ENCODE measurements around the gene KRT6B. TPM values are rescaled to one million over a fixed set of nuclear protein-coding genes. Genes with fewer than 3 reads are reported as not detected.

The KRT6B gene
- total RNA-seq, 1 experiment from 2014 or later: not detected

DNA sequence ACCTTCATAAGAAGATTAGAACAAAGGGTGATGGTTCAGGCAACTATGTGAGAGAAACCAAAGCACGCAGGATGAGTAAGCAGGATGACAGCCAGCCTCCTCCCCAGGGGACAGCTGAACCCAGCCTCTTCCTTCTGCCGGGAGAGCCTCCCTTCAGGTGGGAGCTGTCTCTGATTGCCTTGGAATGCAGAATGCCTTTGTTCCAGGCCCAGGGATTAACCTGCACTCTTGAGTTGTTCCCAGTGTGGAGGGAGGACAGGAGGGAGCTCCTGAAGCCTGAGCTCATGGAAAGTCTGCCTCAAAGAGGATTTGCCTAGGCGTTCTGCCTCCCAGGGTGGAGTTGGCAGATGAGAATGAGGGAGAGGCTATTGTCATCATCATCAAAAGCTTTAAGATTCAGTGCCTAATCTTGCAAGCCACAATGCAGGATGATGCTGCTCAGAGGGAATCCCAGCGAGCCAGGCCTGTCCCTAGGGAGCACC is 44.7 kb upstream of the KRT6B start:
- no TSS peak for BruUV-seq (replicated peaks)
- Histone ChIP-seq H3K4me1 (ENCODE audit: control insufficient read depth, insufficient read depth, low read length) (no peaks in the 10 kb centered on the region), H3K27me3 (ENCODE audit: control insufficient read depth, insufficient read depth, low read length) (peaks cover 9% of the 10 kb centered on the region; the same call in 1 of the 2 replicates), H3K4me3 (ENCODE audit: low read depth in 2 of 2, low read length in 2 of 2) (no peak overlapping the region), H3K9me3 (ENCODE audit: control insufficient read depth, insufficient read depth, low read depth, low read length) (no peaks in the 10 kb centered on the region), H3K36me3 (ENCODE audit: control insufficient read depth, insufficient read depth, low read length) (no peaks in the 10 kb centered on the region), H3K27ac (ENCODE audit: low read length) (no peak overlapping the region)
- CTCF ChIA-PET: no interaction called here
- intact Hi-C loops (cut with micrococcal nuclease; ENCODE audit: unreplicated experiment): no loop called here
- in situ Hi-C loops (cut with HindIII; ENCODE audit: low pct_unique_long_range_greater_than_20kb, low sequenced_read_pairs): no loop called here
- DNase-seq (ENCODE audit: low read depth, low spot score) (no peak), ATAC-seq (no peak)
- TF ChIP-seq, protein P1, sequence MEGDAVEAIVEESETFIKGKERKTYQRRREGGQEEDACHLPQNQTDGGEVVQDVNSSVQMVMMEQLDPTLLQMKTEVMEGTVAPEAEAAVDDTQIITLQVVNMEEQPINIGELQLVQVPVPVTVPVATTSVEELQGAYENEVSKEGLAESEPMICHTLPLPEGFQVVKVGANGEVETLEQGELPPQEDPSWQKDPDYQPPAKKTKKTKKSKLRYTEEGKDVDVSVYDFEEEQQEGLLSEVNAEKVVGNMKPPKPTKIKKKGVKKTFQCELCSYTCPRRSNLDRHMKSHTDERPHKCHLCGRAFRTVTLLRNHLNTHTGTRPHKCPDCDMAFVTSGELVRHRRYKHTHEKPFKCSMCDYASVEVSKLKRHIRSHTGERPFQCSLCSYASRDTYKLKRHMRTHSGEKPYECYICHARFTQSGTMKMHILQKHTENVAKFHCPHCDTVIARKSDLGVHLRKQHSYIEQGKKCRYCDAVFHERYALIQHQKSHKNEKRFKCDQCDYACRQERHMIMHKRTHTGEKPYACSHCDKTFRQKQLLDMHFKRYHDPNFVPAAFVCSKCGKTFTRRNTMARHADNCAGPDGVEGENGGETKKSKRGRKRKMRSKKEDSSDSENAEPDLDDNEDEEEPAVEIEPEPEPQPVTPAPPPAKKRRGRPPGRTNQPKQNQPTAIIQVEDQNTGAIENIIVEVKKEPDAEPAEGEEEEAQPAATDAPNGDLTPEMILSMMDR (IDR thresholded peaks at IDR 0.05): no peak
- TF ChIP-seq SIN3A (IDR thresholded peaks at IDR 0.05; ENCODE audit: borderline replicate concordance, insufficient read depth, low read depth, low read length): no peak
- TF ChIP-seq TCF7L2 (IDR thresholded peaks at IDR 0.05; ENCODE audit: low read depth, low read length): no peak
- TF ChIP-seq, protein P2, sequence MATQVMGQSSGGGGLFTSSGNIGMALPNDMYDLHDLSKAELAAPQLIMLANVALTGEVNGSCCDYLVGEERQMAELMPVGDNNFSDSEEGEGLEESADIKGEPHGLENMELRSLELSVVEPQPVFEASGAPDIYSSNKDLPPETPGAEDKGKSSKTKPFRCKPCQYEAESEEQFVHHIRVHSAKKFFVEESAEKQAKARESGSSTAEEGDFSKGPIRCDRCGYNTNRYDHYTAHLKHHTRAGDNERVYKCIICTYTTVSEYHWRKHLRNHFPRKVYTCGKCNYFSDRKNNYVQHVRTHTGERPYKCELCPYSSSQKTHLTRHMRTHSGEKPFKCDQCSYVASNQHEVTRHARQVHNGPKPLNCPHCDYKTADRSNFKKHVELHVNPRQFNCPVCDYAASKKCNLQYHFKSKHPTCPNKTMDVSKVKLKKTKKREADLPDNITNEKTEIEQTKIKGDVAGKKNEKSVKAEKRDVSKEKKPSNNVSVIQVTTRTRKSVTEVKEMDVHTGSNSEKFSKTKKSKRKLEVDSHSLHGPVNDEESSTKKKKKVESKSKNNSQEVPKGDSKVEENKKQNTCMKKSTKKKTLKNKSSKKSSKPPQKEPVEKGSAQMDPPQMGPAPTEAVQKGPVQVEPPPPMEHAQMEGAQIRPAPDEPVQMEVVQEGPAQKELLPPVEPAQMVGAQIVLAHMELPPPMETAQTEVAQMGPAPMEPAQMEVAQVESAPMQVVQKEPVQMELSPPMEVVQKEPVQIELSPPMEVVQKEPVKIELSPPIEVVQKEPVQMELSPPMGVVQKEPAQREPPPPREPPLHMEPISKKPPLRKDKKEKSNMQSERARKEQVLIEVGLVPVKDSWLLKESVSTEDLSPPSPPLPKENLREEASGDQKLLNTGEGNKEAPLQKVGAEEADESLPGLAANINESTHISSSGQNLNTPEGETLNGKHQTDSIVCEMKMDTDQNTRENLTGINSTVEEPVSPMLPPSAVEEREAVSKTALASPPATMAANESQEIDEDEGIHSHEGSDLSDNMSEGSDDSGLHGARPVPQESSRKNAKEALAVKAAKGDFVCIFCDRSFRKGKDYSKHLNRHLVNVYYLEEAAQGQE (IDR thresholded peaks at IDR 0.05; ENCODE audit: insufficient read depth in 1 of 2, low read depth in 2 of 2, low read length in 1 of 2): no peak
- POLR2A ChIA-PET: no interaction called here

DNA sequence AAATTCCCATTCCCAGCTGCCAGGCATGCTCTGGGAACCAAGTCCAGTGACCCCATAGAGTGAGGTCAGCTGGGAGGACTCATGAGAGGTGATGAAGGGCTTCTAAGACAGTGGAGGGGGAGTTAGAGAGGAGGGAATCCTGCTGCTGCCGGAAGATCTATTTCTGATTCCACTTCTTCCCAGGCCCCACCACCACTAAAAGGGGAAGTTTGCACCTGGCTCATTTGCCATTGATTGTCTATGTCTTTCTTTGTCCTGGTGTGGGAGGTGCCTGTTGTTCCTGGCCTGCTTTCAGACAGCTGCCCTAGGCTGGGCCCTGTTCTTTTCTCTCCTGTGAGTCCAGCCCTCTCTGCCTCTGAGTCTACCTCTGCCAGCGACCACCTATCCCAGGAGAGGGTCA is 44.1 kb upstream of the KRT6B start:
- TF ChIP-seq, protein P2 (IDR thresholded peaks at IDR 0.05; ENCODE audit: insufficient read depth in 1 of 2, low read depth in 2 of 2, low read length in 1 of 2): no peak
- TF ChIP-seq TCF7L2 (IDR thresholded peaks at IDR 0.05; ENCODE audit: low read depth, low read length) (no peak), SIN3A (IDR thresholded peaks at IDR 0.05; ENCODE audit: borderline replicate concordance, insufficient read depth, low read depth, low read length) (no peak), POLR2AphosphoS5 (IDR thresholded peaks at IDR 0.05; ENCODE audit: low read depth, low read length) (no peak)
- TF ChIP-seq, protein P1 (IDR thresholded peaks at IDR 0.05): no peak
- no peak for ATAC-seq
- Histone ChIP-seq H3K4me1 (ENCODE audit: control insufficient read depth, insufficient read depth, low read length) (no peaks in the 10 kb centered on the region), H3K9me3 (ENCODE audit: control insufficient read depth, insufficient read depth, low read depth, low read length) (no peaks in the 10 kb centered on the region), H3K36me3 (ENCODE audit: control insufficient read depth, insufficient read depth, low read length) (no peaks in the 10 kb centered on the region), H3K27me3 (ENCODE audit: control insufficient read depth, insufficient read depth, low read length) (peaks cover 9% of the 10 kb centered on the region; the same call in 1 of the 2 replicates), H3K27ac (ENCODE audit: low read length) (no peak overlapping the region), H3K4me3 (ENCODE audit: low read depth in 2 of 2, low read length in 2 of 2) (no peak overlapping the region)
- intact Hi-C loops (cut with micrococcal nuclease; ENCODE audit: unreplicated experiment): no loop called here
- ChIA-PET POLR2A (no interaction called here), CTCF (no interaction called here)
- in situ Hi-C loops (cut with HindIII; ENCODE audit: low pct_unique_long_range_greater_than_20kb, low sequenced_read_pairs): no loop called here
- DNase-seq (ENCODE audit: low read depth, low spot score): no peak
- no TSS peak for BruUV-seq (replicated peaks)

Data from Panc1 (cell line).